ENCODE data around the gene SURF4.
"Not testable (repeated sequence)": the region's sequence is repeated elsewhere in the genome, so short reads cannot be mapped to it uniquely, and the experiment has no call there.

Gene SURF4

GRCh38 chr9:133329306-133330156, 46.3 kb downstream of the SURF4 start:
- not testable (repeated sequence) for H3K4me1 ChIP-seq (ENCODE audit: control insufficient read depth, insufficient read depth, low read length, poor library complexity, severe bottlenecking); H3K4me3 ChIP-seq (ENCODE audit: insufficient read depth, low read depth, low read length, poor library complexity, severe bottlenecking); DNase-seq; H3K9me3 ChIP-seq (ENCODE audit: control insufficient read depth, low read length); H3K27me3 ChIP-seq (replicated peaks; ENCODE audit: control insufficient read depth, insufficient read depth, low read length, poor library complexity, severe bottlenecking); H3K27ac ChIP-seq (ENCODE audit: insufficient read depth, low read length, poor library complexity, severe bottlenecking)
- peaks cover 46% of the 10 kb centered on the region for H3K36me3 ChIP-seq (ENCODE audit: control insufficient read depth, insufficient read depth, low read length)

DNA sequence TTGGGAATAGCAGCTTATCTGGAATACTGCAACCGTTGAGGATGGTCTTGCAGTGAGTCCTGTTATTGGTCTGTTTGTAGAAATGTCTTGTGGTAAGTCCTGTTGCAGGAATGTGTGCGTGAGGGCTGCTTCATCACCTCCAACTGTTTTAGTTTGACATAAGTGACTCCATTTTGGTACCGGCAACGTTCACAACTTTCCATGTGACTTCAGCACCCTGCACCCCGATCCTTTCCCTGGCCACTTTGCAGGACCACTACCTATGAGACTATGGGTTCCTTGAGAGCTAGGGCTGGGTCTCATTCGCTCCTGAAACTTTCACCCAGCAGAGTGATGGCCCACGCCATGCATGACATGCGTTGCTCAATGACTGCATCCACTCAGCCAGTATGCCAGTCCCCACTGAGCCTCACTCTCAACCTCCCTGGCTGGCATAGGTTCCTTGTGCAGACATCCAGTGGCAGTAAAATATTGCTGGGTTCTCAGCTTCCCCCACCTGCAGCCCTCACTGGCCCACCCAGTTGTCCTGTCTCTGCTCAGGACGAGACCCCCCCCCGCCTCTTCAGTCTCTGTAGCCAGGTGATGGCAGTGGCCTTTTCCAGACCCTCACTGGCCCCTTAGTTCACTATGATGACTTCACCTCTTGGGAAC, 47.9 kb downstream of the SURF4 start:
- Histone ChIP-seq H3K36me3 (ENCODE audit: control insufficient read depth, insufficient read depth, low read length) (peaks cover 32% of the 10 kb centered on the region), H3K9me3 (ENCODE audit: control insufficient read depth, low read length) (no peaks in the 10 kb centered on the region), H3K4me1 (ENCODE audit: control insufficient read depth, insufficient read depth, low read length, poor library complexity, severe bottlenecking) (no peaks in the 10 kb centered on the region), H3K27me3 (replicated peaks; ENCODE audit: control insufficient read depth, insufficient read depth, low read length, poor library complexity, severe bottlenecking) (no peaks in the 10 kb centered on the region), H3K4me3 (ENCODE audit: insufficient read depth, low read depth, low read length, poor library complexity, severe bottlenecking) (no peak overlapping the region), H3K27ac (ENCODE audit: insufficient read depth, low read length, poor library complexity, severe bottlenecking) (no peak overlapping the region)
- DNase-seq = no peak

- H3K27me3 ChIP-seq (replicated peaks; ENCODE audit: control insufficient read depth, insufficient read depth, low read length, poor library complexity, severe bottlenecking); H3K4me1 ChIP-seq (ENCODE audit: control insufficient read depth, insufficient read depth, low read length, poor library complexity, severe bottlenecking); H3K9me3 ChIP-seq (ENCODE audit: control insufficient read depth, low read length); H3K4me3 ChIP-seq (ENCODE audit: insufficient read depth, low read depth, low read length, poor library complexity, severe bottlenecking); H3K27ac ChIP-seq (ENCODE audit: insufficient read depth, low read length, poor library complexity, severe bottlenecking); DNase-seq: not testable (repeated sequence)
- H3K36me3 ChIP-seq (ENCODE audit: control insufficient read depth, insufficient read depth, low read length) = peaks cover 22% of the 10 kb centered on the region
Measured at GRCh38 chr9:133327021-133327420, 48.8 kb downstream of the SURF4 start.

DNA sequence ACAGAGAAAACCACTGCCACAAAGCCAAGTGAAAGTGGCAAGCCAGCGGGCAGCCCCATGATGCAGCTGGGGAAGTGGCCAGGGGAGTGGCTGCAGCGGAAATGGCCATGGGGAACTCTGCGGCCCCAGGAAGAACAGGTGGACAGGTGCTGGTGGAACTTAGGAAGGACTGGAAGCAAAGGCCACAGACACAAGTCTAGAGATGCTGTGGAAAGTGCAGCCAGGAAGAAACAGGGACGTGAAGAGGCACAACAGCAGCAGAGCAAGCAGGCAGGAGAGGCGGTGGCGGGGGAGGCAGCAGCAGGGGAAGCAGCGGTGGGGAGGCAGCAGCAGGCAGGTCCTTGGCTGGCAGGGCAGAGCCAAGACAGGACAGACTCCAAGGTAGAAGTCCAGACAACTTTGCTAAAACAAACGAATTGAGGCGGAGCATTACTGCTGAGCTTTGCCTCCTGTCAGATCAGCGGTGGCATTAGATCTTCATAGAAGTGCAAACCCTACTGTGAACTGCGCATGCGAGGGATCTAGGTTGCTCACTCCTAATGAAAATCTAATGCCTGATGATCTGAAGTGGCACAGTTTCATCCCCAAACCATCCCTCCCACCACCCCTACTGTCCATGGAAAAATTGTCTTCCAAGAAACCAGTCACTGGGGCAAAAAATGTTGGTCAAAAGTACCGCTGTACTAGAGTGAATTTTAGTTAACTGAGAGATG, 51.7 kb downstream of the SURF4 start:
- Histone ChIP-seq H3K27me3 (replicated peaks; ENCODE audit: control insufficient read depth, insufficient read depth, low read length, poor library complexity, severe bottlenecking) (no peaks in the 10 kb centered on the region), H3K36me3 (ENCODE audit: control insufficient read depth, insufficient read depth, low read length) (no peaks in the 10 kb centered on the region), H3K4me3 (ENCODE audit: insufficient read depth, low read depth, low read length, poor library complexity, severe bottlenecking) (no peak overlapping the region), H3K9me3 (ENCODE audit: control insufficient read depth, low read length) (no peaks in the 10 kb centered on the region), H3K27ac (ENCODE audit: insufficient read depth, low read length, poor library complexity, severe bottlenecking) (no peak overlapping the region), H3K4me1 (ENCODE audit: control insufficient read depth, insufficient read depth, low read length, poor library complexity, severe bottlenecking) (no peaks in the 10 kb centered on the region)
- no peak for DNase-seq

DNA sequence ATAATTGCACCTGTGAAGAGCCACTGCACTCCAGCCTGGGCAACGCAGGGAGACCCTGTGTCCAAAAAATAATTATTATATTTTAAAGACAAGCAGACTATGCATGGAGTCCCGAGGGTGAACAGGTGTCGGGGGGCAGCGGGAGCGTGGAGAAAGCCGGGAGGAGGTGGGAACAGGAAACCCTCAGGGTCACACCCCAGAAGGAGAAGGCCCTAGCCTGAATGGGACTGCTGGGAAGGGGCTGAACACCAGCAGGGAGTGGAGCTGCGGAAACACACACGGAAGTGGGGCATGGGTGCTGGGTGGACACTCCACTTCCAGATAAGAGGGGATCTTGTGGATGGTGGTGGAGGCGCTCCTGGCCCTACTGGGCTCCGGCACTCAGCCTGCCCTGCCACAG, 52.6 kb downstream of the SURF4 start:
- Histone ChIP-seq H3K27ac (ENCODE audit: insufficient read depth, low read length, poor library complexity, severe bottlenecking) (no peak overlapping the region), H3K27me3 (replicated peaks; ENCODE audit: control insufficient read depth, insufficient read depth, low read length, poor library complexity, severe bottlenecking) (no peaks in the 10 kb centered on the region), H3K9me3 (ENCODE audit: control insufficient read depth, low read length) (no peaks in the 10 kb centered on the region), H3K36me3 (ENCODE audit: control insufficient read depth, insufficient read depth, low read length) (no peaks in the 10 kb centered on the region), H3K4me3 (ENCODE audit: insufficient read depth, low read depth, low read length, poor library complexity, severe bottlenecking) (no peak overlapping the region), H3K4me1 (ENCODE audit: control insufficient read depth, insufficient read depth, low read length, poor library complexity, severe bottlenecking) (no peaks in the 10 kb centered on the region)
- DNase-seq = no peak

- Histone ChIP-seq H3K4me3 (ENCODE audit: insufficient read depth, low read depth, low read length, poor library complexity, severe bottlenecking) (no peak overlapping the region), H3K27ac (ENCODE audit: insufficient read depth, low read length, poor library complexity, severe bottlenecking) (no peak overlapping the region), H3K36me3 (ENCODE audit: control insufficient read depth, insufficient read depth, low read length) (no peaks in the 10 kb centered on the region), H3K4me1 (ENCODE audit: control insufficient read depth, insufficient read depth, low read length, poor library complexity, severe bottlenecking) (no peaks in the 10 kb centered on the region), H3K9me3 (ENCODE audit: control insufficient read depth, low read length) (no peaks in the 10 kb centered on the region), H3K27me3 (replicated peaks; ENCODE audit: control insufficient read depth, insufficient read depth, low read length, poor library complexity, severe bottlenecking) (no peaks in the 10 kb centered on the region)
- DNase-seq = no peak
Measured at GRCh38 chr9:133322701-133323100, 53.2 kb downstream of the SURF4 start.

DNA sequence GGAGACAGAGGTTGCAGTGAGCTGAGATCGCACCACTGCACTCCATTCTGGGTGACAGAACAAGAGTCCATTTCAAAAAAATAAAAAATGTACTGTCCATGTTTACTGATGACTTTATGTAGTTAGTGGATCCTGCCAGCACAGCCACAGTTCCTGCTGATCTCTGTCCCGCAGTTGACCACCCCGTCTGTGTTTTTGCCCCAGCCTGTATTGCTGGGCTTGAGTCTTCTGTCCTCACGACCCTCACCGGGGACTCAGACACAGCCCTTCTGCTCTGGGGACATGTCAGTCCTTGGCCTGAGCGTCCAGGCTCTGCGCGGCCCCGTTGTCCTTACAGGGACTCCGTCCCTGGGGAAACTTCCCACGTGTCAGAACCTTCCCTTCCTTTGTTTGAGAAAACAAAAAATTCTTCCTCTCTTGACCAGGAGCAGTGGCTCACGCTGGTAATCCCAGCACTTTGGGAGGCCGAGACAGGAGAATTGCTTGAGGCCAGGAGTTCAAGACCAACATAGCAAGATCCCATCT, 54.4 kb downstream of the SURF4 start:
- Histone ChIP-seq H3K4me1 (ENCODE audit: control insufficient read depth, insufficient read depth, low read length, poor library complexity, severe bottlenecking) (no peaks in the 10 kb centered on the region), H3K4me3 (ENCODE audit: insufficient read depth, low read depth, low read length, poor library complexity, severe bottlenecking) (no peak overlapping the region), H3K9me3 (ENCODE audit: control insufficient read depth, low read length) (no peaks in the 10 kb centered on the region), H3K27me3 (replicated peaks; ENCODE audit: control insufficient read depth, insufficient read depth, low read length, poor library complexity, severe bottlenecking) (no peaks in the 10 kb centered on the region), H3K36me3 (ENCODE audit: control insufficient read depth, insufficient read depth, low read length) (no peaks in the 10 kb centered on the region), H3K27ac (ENCODE audit: insufficient read depth, low read length, poor library complexity, severe bottlenecking) (no peak overlapping the region)
- DNase-seq = no peak

DNA sequence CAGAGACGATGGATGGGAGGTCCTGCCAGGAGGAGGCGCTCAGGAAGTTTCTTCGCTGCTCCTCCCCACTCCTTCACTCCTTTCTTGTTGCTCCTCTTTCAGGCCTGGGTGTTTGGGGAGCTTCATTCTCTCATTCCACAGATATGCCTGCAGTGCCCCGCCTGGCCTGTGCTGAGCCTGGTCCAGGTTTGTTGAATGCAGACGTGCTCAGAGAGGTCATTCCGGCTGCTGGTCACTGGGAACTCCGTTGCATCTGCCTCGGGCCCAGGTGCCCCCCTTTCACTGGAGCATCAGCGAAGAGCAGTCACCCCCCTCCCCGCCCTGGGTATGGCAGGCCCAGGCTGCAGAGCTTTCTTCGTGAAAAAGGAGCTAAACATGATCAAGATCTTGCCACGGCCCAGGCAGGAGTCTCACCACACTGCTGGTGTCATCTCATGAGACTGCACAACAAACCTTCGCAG, 55.4 kb downstream of the SURF4 start:
- H3K27ac ChIP-seq (ENCODE audit: insufficient read depth, low read length, poor library complexity, severe bottlenecking) = no peak overlapping the region
- DNase-seq = no peak
- H3K4me3 ChIP-seq (ENCODE audit: insufficient read depth, low read depth, low read length, poor library complexity, severe bottlenecking) = no peak overlapping the region
- no peaks in the 10 kb centered on the region for H3K4me1 ChIP-seq (ENCODE audit: control insufficient read depth, insufficient read depth, low read length, poor library complexity, severe bottlenecking)
- H3K9me3 ChIP-seq (ENCODE audit: control insufficient read depth, low read length) = no peaks in the 10 kb centered on the region
- no peaks in the 10 kb centered on the region for H3K36me3 ChIP-seq (ENCODE audit: control insufficient read depth, insufficient read depth, low read length)
- H3K27me3 ChIP-seq (replicated peaks; ENCODE audit: control insufficient read depth, insufficient read depth, low read length, poor library complexity, severe bottlenecking) = no peaks in the 10 kb centered on the region

DNA sequence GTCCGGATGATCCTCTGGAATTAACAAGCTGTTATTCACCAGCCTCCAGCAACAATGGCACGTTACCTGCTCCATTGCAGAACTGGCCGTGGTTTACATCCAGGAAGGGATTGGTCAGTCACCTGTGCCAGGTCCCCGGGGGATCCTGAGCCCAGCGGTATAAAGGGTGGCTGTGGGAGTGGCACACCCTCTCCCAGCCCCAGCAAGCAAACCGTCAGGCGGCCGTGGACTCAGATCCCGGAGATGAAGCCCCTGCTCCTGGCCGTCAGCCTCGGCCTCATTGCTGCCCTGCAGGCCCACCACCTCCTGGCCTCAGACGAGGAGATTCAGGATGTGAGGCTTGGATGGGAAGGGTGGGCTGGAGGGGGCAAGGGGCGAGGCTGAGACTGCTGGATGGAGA, 58.3 kb downstream of the SURF4 start:
- H3K27me3 ChIP-seq (replicated peaks; ENCODE audit: control insufficient read depth, insufficient read depth, low read length, poor library complexity, severe bottlenecking); H3K36me3 ChIP-seq (ENCODE audit: control insufficient read depth, insufficient read depth, low read length); DNase-seq; H3K9me3 ChIP-seq (ENCODE audit: control insufficient read depth, low read length); H3K27ac ChIP-seq (ENCODE audit: insufficient read depth, low read length, poor library complexity, severe bottlenecking); H3K4me3 ChIP-seq (ENCODE audit: insufficient read depth, low read depth, low read length, poor library complexity, severe bottlenecking); H3K4me1 ChIP-seq (ENCODE audit: control insufficient read depth, insufficient read depth, low read length, poor library complexity, severe bottlenecking): not testable (repeated sequence)

GRCh38 chr9:133315997-133316396, 59.9 kb downstream of the SURF4 start:
- no peak for DNase-seq
- Histone ChIP-seq H3K9me3 (ENCODE audit: control insufficient read depth, low read length) (no peaks in the 10 kb centered on the region), H3K36me3 (ENCODE audit: control insufficient read depth, insufficient read depth, low read length) (no peaks in the 10 kb centered on the region), H3K27ac (ENCODE audit: insufficient read depth, low read length, poor library complexity, severe bottlenecking) (no peak overlapping the region), H3K4me1 (ENCODE audit: control insufficient read depth, insufficient read depth, low read length, poor library complexity, severe bottlenecking) (no peaks in the 10 kb centered on the region), H3K27me3 (replicated peaks; ENCODE audit: control insufficient read depth, insufficient read depth, low read length, poor library complexity, severe bottlenecking) (no peaks in the 10 kb centered on the region), H3K4me3 (ENCODE audit: insufficient read depth, low read depth, low read length, poor library complexity, severe bottlenecking) (no peak overlapping the region)

Data from effector memory CD4-positive, alpha-beta T cell (primary cell).